Natural killer cell treated with Interleukin-12 subunit alpha and Interleukin-12 subunit beta and Interleukin-15 and Interleukin-18, amount 100 ng/mL, for 72 hours (primary cell): ENCODE measurements around the gene VSNL1. TPM values are rescaled to one million over a fixed set of nuclear protein-coding genes. Genes with fewer than 3 reads are reported as not detected.
"Not testable (repeated sequence)": the region's sequence is repeated elsewhere in the genome, so short reads cannot be mapped to it uniquely, and the experiment has no call there.

Experiments used
- ATAC-seq, 2 donors: fragments of 150-1000 bp; cut with Tn5 transposase in 1 of 2; sonication (Bioruptor Pico), chemical (Tn5 transposase) in 1 of 2; 2 replicates each; pipeline ENCODE4 v1.10.0; 2021
- DNase-seq: peaks from one replicate; pipeline ENCODE4 v3.0.0; 2022; ENCODE audit warnings: low spot score
- H3K27ac Mint-ChIP-seq, 2 donors: 1 replicate in 1 of 2; 2 replicates in 1 of 2; pipeline ENCODE4 v1.8.0; 2022; ENCODE audit warnings: mixed read lengths in 2 of 2, mild to moderate bottlenecking in 1 of 2, moderate library complexity in 1 of 2
- H3K27me3 Mint-ChIP-seq, 2 donors: 1 replicate in 1 of 2; 2 replicates in 1 of 2; pipeline ENCODE4 v1.8.0; 2022; ENCODE audit warnings: mixed read lengths in 2 of 2
- H3K36me3 Mint-ChIP-seq: one replicate; pipeline ENCODE4 v1.8.0; 2022; ENCODE audit warnings: mixed read lengths
- H3K4me1 Mint-ChIP-seq, 2 donors: 1 replicate in 1 of 2; 2 replicates in 1 of 2; pipeline ENCODE4 v1.8.0; 2022; ENCODE audit warnings: low read depth in 2 of 2, mixed read lengths in 2 of 2, mild to moderate bottlenecking in 1 of 2
- H3K4me3 Mint-ChIP-seq: one replicate; pipeline ENCODE4 v1.8.0; 2022; ENCODE audit warnings: mixed read lengths
- H3K9me3 Mint-ChIP-seq: 2 replicates; pipeline ENCODE4 v1.8.0; 2022; ENCODE audit warnings: mixed read lengths
- total RNA-seq, 2 donors: library from RNA; stranded (reverse); gene quantifications; one replicate each; pipeline ENCODE4 v1.2.3, GENCODE V29; 2022

VSNL1 gene
- total RNA-seq, 2 donors from 2014 or later = not detected

- Mint-ChIP-seq H3K4me1 (no peaks in the 10 kb centered on the region), H3K27me3 (peaks cover 9 to 25% of the 10 kb centered on the region in 2 donors), H3K27ac (no peak overlapping the region), H3K9me3 (peaks cover 3% of the 10 kb centered on the region), H3K4me3 (no peak overlapping the region), H3K36me3 (no peaks in the 10 kb centered on the region)
- ATAC-seq (no peak), DNase-seq (no peak)
Measured at GRCh38 chr2:17547237-17547636, 6.7 kb downstream of the VSNL1 start.

- H3K9me3 Mint-ChIP-seq = peaks cover 3% of the 10 kb centered on the region
- DNase-seq (no peak), ATAC-seq (no peak)
- H3K4me3 Mint-ChIP-seq = no peak overlapping the region
- H3K27me3 Mint-ChIP-seq = peaks cover 9 to 24% of the 10 kb centered on the region in 2 donors
- H3K36me3 Mint-ChIP-seq = no peaks in the 10 kb centered on the region
- H3K4me1 Mint-ChIP-seq = no peaks in the 10 kb centered on the region
- H3K27ac Mint-ChIP-seq = no peak overlapping the region
Measured at GRCh38 chr2:17547737-17548136, 7.2 kb downstream of the VSNL1 start.

- Mint-ChIP-seq H3K9me3 (peaks cover 3% of the 10 kb centered on the region), H3K27me3 (peaks cover 2 to 10% of the 10 kb centered on the region in 2 donors), H3K27ac (no peak overlapping the region), H3K4me1 (no peaks in the 10 kb centered on the region), H3K4me3 (no peak overlapping the region), H3K36me3 (no peaks in the 10 kb centered on the region)
- DNase-seq = no peak
- no peak for ATAC-seq
Measured at GRCh38 chr2:17550907-17551306, 10.4 kb downstream of the VSNL1 start.

- DNase-seq (no peak), ATAC-seq (no peak)
- no peaks in the 10 kb centered on the region for H3K9me3 Mint-ChIP-seq
- H3K27me3 Mint-ChIP-seq = peaks cover 0 to 5% of the 10 kb centered on the region in 2 donors
- H3K36me3 Mint-ChIP-seq = no peaks in the 10 kb centered on the region
- H3K4me1 Mint-ChIP-seq = no peaks in the 10 kb centered on the region
- H3K4me3 Mint-ChIP-seq = no peak overlapping the region
- H3K27ac Mint-ChIP-seq = no peak overlapping the region
Measured at GRCh38 chr2:17555150-17555549, 14.7 kb downstream of the VSNL1 start.

- H3K4me1 Mint-ChIP-seq = no peaks in the 10 kb centered on the region
- no peaks in the 10 kb centered on the region for H3K36me3 Mint-ChIP-seq
- H3K9me3 Mint-ChIP-seq = no peaks in the 10 kb centered on the region
- no peak overlapping the region for H3K27ac Mint-ChIP-seq
- no peak for DNase-seq
- H3K4me3 Mint-ChIP-seq = no peak overlapping the region
- H3K27me3 Mint-ChIP-seq = peaks cover 0 to 5% of the 10 kb centered on the region in 2 donors
- no peak for ATAC-seq
Measured at GRCh38 chr2:17557596-17557995, 17.1 kb downstream of the VSNL1 start.

- ATAC-seq = no peak
- Mint-ChIP-seq H3K4me1 (no peaks in the 10 kb centered on the region), H3K27me3 (peaks cover 0 to 5% of the 10 kb centered on the region in 2 donors), H3K9me3 (no peaks in the 10 kb centered on the region), H3K36me3 (no peaks in the 10 kb centered on the region), H3K27ac (no peak overlapping the region), H3K4me3 (no peak overlapping the region)
- no peak for DNase-seq
Measured at GRCh38 chr2:17558053-17558452, 17.6 kb downstream of the VSNL1 start.

- no peaks in the 10 kb centered on the region for H3K36me3 Mint-ChIP-seq
- peaks cover 0 to 5% of the 10 kb centered on the region in 2 donors for H3K27me3 Mint-ChIP-seq
- no peak overlapping the region for H3K27ac Mint-ChIP-seq
- no peaks in the 10 kb centered on the region for H3K4me1 Mint-ChIP-seq
- ATAC-seq = no peak
- H3K9me3 Mint-ChIP-seq = no peaks in the 10 kb centered on the region
- DNase-seq = no peak
- H3K4me3 Mint-ChIP-seq = no peak overlapping the region
Measured at GRCh38 chr2:17558878-17559277, 18.4 kb downstream of the VSNL1 start.

- H3K9me3 Mint-ChIP-seq, DNase-seq, H3K27me3 Mint-ChIP-seq, H3K36me3 Mint-ChIP-seq, H3K27ac Mint-ChIP-seq, H3K4me3 Mint-ChIP-seq, ATAC-seq, H3K4me1 Mint-ChIP-seq: not testable (repeated sequence)
Measured at GRCh38 chr2:17565726-17566125, 25.2 kb downstream of the VSNL1 start.

GRCh38 chr2:17571681-17572080, 31.2 kb downstream of the VSNL1 start:
- no peaks in the 10 kb centered on the region for H3K27me3 Mint-ChIP-seq
- H3K36me3 Mint-ChIP-seq = no peaks in the 10 kb centered on the region
- no peak overlapping the region for H3K4me3 Mint-ChIP-seq
- DNase-seq (no peak), ATAC-seq (no peak)
- peaks cover 4% of the 10 kb centered on the region for H3K9me3 Mint-ChIP-seq
- no peaks in the 10 kb centered on the region for H3K4me1 Mint-ChIP-seq
- no peak overlapping the region for H3K27ac Mint-ChIP-seq

- no peak overlapping the region for H3K27ac Mint-ChIP-seq
- no peak for ATAC-seq
- H3K36me3 Mint-ChIP-seq = no peaks in the 10 kb centered on the region
- no peak overlapping the region for H3K4me3 Mint-ChIP-seq
- peaks cover 4% of the 10 kb centered on the region for H3K9me3 Mint-ChIP-seq
- H3K4me1 Mint-ChIP-seq = no peaks in the 10 kb centered on the region
- DNase-seq = no peak
- no peaks in the 10 kb centered on the region for H3K27me3 Mint-ChIP-seq
Measured at GRCh38 chr2:17573085-17573803, 32.7 kb downstream of the VSNL1 start.

- Mint-ChIP-seq H3K27me3 (no peaks in the 10 kb centered on the region), H3K27ac (no peak overlapping the region), H3K36me3 (no peaks in the 10 kb centered on the region), H3K4me1 (no peaks in the 10 kb centered on the region), H3K4me3 (no peak overlapping the region), H3K9me3 (peaks cover 4% of the 10 kb centered on the region)
- DNase-seq = no peak
- no peak for ATAC-seq
Measured at GRCh38 chr2:17573804-17574175, 33.3 kb downstream of the VSNL1 start.

GRCh38 chr2:17574406-17575073, 34.0 kb downstream of the VSNL1 start:
- no peak overlapping the region for H3K27ac Mint-ChIP-seq
- no peak for DNase-seq

GRCh38 chr2:17576802-17577201, 36.3 kb downstream of the VSNL1 start:
- peaks cover 1% of the 10 kb centered on the region for H3K9me3 Mint-ChIP-seq
- no peak for ATAC-seq
- no peaks in the 10 kb centered on the region for H3K4me1 Mint-ChIP-seq
- H3K27ac Mint-ChIP-seq = no peak overlapping the region
- no peaks in the 10 kb centered on the region for H3K27me3 Mint-ChIP-seq
- H3K4me3 Mint-ChIP-seq = no peak overlapping the region
- DNase-seq = no peak
- H3K36me3 Mint-ChIP-seq = no peaks in the 10 kb centered on the region

More at GRCh38 chr2:17574406-17575073, 34.0 kb downstream of the VSNL1 start:
- H3K4me3 Mint-ChIP-seq = no peak overlapping the region
- ATAC-seq = no peak
- no peaks in the 10 kb centered on the region for H3K36me3 Mint-ChIP-seq
- H3K4me1 Mint-ChIP-seq = no peaks in the 10 kb centered on the region
- H3K27me3 Mint-ChIP-seq = no peaks in the 10 kb centered on the region
- peaks cover 4% of the 10 kb centered on the region for H3K9me3 Mint-ChIP-seq

GRCh38 chr2:17578466-17578928, 38.0 kb downstream of the VSNL1 start:
- no peak overlapping the region for H3K4me3 Mint-ChIP-seq
- DNase-seq = no peak
- no peaks in the 10 kb centered on the region for H3K27me3 Mint-ChIP-seq
- no peaks in the 10 kb centered on the region for H3K36me3 Mint-ChIP-seq
- H3K9me3 Mint-ChIP-seq = peaks cover 2% of the 10 kb centered on the region
- H3K4me1 Mint-ChIP-seq = no peaks in the 10 kb centered on the region
- no peak for ATAC-seq
- no peak overlapping the region for H3K27ac Mint-ChIP-seq
